Measurements from ENCODE around the gene CENPS. TPM values are rescaled to one million over a fixed set of nuclear protein-coding genes. Genes with fewer than 3 reads are reported as not detected.
A peak's percentile ranks its signal among the peaks of the same experiment; 100 is the strongest.

CENPS gene
- total and polyA plus RNA-seq, 9 of the 15 experiments (the other 6 are each of a cell fraction or from before 2014, with no cell fraction given): 10.2 to 36.0 (median 26.0) TPM

- Histone ChIP-seq H3K36me3 (ENCODE audit: control insufficient read depth, insufficient read depth, low read length) (no peaks in the 10 kb centered on the region), H3K79me2 (ENCODE audit: control insufficient read depth, insufficient read depth, low read length) (no peaks in the 10 kb centered on the region), H3K9ac (ENCODE audit: insufficient read depth in 1 of 2, low read depth in 2 of 2, low read length in 2 of 2) (no peak overlapping the region), H3K4me1 (replicated peaks in 1 of 2; ENCODE audit: control insufficient read depth in 2 of 2, insufficient read depth in 2 of 2, low read length in 2 of 2) (peaks cover 3 to 11% of the 10 kb centered on the region in 2 experiments; a peak in 2 of 5 replicates), H3K9me1 (ENCODE audit: control insufficient read depth, insufficient read depth, low read length) (no peaks in the 10 kb centered on the region), H4K20me1 (replicated peaks; ENCODE audit: control insufficient read depth, insufficient read depth, low read length) (no peaks in the 10 kb centered on the region), H3K4me3 (no peak overlapping the region), H3K27ac (ENCODE audit: extremely low read depth, low read depth, low read length) (peak overlapping the region; percentile 36; the same call in 2 of the 3 replicates), H3K4me2 (ENCODE audit: insufficient read depth, low read length) (no peak overlapping the region), H2AFZ (ENCODE audit: low read depth, low read length) (no peak overlapping the region), H3K9me3 (replicated peaks; ENCODE audit: control insufficient read depth, insufficient read depth, low read depth, low read length) (no peaks in the 10 kb centered on the region), H3K27me3 (ENCODE audit: control insufficient read depth in 2 of 2, insufficient read depth in 2 of 2, low read length in 2 of 2) (no peaks in the 10 kb centered on the region)
- peak in 2 of 4 experiments; percentile 30 to 35 for DNase-seq (ENCODE audit: extremely low read depth in 1 of 4, low spot score in 3 of 4)
- CTCF ChIA-PET (ENCODE audit: low intra/inter-chr PET ratio): interaction anchor here (0.6 to 1.1 kb wide), 2 partner anchors 41 to 54 kb away, joined by 4 read pairs; no protein-coding TSS in a partner anchor
- WGBS (ENCODE audit: insufficient coverage, low coverage, missing lambda C conversion rate): 34% methylated on average over 3 of the region's 3 CpGs
- BruUV-seq (replicated peaks): no TSS peak
- intact Hi-C loops (cut with micrococcal nuclease) (loop anchor here (1.0 kb wide), 1 partner anchor 10 kb away; no protein-coding TSS in a partner anchor), in situ Hi-C loops (cut with MboI) (no loop called here)
- peak; percentile 62 for FAIRE-seq
- ATAC-seq: peak; percentile 68
- POLR2A ChIA-PET: interaction anchor here (0.6 to 4.2 kb wide), 6 partner anchors 8 to 250 kb away, joined by 3 to 29 read pairs (median 4); partner anchors contain the start of genes CENPS and PGD
- TF ChIP-seq PPARD (CRISPR knock-in tag; IDR thresholded peaks at IDR 0.05) (no peak), ZBTB49 (CRISPR knock-in tag; IDR thresholded peaks at IDR 0.05; ENCODE audit: borderline replicate concordance) (no peak), ZNF316 (IDR thresholded peaks at IDR 0.05) (peak; percentile 99), ZBTB12 (CRISPR knock-in tag; IDR thresholded peaks at IDR 0.05) (no peak), FOXM1 (IDR thresholded peaks at IDR 0.05; ENCODE audit: low read depth) (peak; percentile 44; the same call in 1 of the 2 replicates), FOXM1 (CRISPR knock-in tag; IDR thresholded peaks at IDR 0.05; ENCODE audit: low read depth) (no peak), ZMIZ1 (IDR thresholded peaks at IDR 0.05; ENCODE audit: low read depth in 2 of 2, low read length in 2 of 2) (peak in 1 of 2 experiments; percentile 87; a peak in 2 of 4 replicates), MAFG (tag; conservative IDR thresholded peaks at IDR 0.05) (peak; percentile 98), NFE2 (IDR thresholded peaks at IDR 0.05; ENCODE audit: low read depth) (peak; percentile 96), CEBPG (CRISPR knock-in tag; IDR thresholded peaks at IDR 0.05) (no peak), CEBPG (tag; conservative IDR thresholded peaks at IDR 0.05 in 1 of 2, IDR thresholded peaks at IDR 0.05 in 1 of 2) (peak; percentile 49 to 62; a peak in 2 of 4 replicates), NFIX (CRISPR knock-in tag; IDR thresholded peaks at IDR 0.05; ENCODE audit: low read depth) (no peak), KDM1A (IDR thresholded peaks at IDR 0.05) (peak; percentile 82 to 86)
These were observed 42.4 kb upstream of the CENPS start for GRCh38 chr1:10387677-10388386.

Data from K562 (cell line).